HG03565 (cell line): ENCODE results near the gene MRPL10.

Source experiments
- ATAC-seq: cut with Tn5 transposase; IDR thresholded peaks from one replicate; pipeline ENCODE4 v1.9.1; 2021; ENCODE audit warnings: mild to moderate bottlenecking, moderate library complexity; ENCODE audit not compliant: unreplicated experiment

The MRPL10 gene

DNA sequence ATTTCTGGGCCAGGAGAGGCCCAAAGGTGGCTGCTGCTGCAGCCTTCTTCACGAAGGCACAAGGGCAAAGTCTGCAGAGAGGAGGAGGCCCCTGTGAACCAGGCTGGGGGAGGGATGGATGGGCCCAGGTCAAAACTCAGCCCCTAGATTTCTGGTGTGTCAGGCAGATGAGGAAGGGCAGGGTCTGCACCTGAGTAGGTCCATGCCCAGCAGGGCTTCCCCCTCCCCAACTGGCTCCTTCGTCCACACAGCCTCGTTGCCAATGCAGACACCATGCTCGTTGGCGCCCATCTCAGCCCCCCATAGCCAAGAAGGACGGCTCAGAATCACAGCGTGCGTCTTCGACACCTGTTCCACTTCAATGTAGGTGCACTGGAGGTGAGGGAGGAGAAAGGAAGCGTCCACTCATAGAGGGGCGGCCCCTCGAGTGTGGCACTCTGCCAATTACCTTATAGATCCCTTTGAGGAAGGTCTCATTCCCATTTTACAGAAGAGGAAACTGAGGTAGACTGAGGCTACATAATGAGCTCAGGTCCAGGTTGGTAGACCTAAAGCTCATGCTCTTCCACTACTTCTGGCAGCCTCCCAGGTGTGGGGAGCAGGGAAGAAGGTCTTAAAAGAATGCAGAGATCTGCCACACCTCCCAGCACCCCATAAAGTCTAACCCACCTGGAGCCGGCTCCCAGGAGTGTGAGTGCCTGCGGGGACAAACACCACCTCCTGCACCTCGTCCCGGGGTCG lies 8.8 kb upstream of the MRPL10 start:
- no peak for ATAC-seq

- ATAC-seq: no peak
These were observed 7.7 kb upstream of the MRPL10 start for GRCh38 chr17:47839071-47839470.

DNA sequence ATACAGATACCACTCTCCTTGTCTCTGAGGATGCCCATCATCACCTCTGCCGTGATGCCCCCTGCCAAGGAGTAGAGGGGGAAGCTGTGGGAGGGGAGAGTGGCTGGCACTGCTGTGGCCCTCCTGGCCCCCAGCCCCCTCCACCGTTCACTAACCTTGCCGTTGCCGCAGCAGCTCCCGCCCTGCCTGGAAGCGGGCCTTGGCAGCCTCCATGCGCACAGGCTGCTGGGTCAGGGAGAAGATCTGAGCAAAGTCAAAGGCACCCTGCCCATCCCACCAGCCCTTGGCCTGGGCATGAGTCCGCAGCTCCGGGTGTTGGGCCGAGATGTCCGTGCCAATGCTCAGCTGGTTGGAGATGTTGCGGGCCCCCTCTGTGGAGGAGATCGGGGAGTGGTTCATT lies 7.3 kb upstream of the MRPL10 start:
- ATAC-seq: no peak

DNA sequence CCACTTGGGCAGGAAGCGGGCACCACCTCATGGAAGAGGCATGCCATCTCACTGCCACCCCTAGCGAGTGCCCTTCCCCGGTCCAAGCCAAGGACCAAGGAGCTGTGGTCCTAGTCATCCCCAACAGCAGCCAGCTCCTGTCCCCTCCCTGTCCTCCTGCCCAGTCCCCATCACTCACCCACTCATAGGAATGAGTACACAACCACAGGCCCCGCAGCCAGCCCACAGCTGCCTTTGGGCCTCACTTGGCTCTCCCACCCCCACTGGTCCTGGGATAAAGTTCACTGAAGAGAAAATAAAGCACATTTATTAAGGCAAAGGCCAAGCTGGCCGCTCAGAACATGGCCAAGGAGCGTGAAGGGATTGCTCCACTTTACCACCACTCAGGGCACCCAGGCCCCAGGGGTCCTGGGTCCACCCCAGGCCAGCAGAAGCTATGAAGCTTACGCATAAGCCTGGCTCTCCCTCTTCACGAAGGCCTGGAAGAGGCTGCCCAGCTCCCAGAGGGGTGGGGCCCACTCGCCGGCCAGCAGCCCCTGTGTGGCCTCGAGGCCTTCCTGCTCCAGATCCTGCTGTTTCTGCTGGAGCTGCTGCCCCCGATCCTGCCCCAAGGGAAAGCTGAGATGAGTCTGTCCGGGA lies 6.2 kb upstream of the MRPL10 start:
- ATAC-seq: no peak

GRCh38 chr17:47836601-47837000 lies 5.3 kb upstream of the MRPL10 start:
- no peak for ATAC-seq

GRCh38 chr17:47834756-47835155 lies 3.4 kb upstream of the MRPL10 start:
- no peak for ATAC-seq

GRCh38 chr17:47831934-47832327 lies 590 bp upstream of the MRPL10 start:
- no peak for ATAC-seq

DNA sequence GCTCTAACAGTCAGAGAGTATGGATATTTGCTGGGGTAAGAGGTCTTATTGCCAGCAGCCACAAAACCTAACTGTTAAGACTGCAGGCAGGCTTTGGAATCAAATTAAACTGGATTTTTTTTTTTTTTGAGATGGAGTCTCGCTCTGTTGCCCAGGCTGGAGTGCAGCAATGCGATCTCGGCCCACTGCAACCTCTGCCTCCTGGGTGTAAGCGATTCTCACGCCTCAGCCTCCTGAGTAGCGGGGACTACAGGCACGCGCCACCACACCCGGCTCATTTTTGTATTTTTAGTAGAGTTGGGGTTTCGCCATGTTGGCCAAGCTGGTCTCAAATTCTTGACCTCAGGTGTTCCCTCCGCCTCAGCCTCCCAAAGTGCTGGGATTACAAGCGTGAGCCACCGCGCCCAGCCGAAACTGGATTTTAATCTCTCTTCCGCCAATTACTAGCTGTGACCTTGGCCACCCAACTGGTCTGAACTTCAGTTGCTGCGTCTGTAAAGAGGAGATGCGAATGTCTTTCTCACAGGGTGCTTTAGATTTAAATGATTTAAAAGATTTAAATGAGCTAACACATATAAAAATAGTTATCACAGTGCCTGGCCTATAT lies 842 bp downstream of the MRPL10 start:
- ATAC-seq: no peak

GRCh38 chr17:47829870-47830269 lies 1.5 kb downstream of the MRPL10 start:
- ATAC-seq: no peak

DNA sequence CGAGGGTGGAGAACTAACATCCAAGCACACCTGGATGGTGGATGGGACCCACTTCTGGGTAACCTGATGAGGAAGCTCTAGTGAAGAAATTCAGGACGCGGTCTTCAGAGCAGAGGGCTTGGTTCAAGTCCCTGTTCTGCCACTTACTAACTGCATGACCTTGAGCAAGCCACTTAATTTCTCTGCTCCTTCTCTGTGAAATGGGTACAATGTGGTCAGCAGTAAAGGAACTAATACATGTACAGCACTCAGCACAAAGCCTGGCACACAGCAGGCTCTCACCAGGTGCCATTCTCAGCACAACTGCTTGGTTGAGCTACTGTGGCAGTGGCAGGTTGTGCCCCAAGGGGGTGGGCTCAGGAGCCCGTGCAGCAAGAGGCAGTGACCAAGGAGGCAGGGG lies 7.8 kb downstream of the MRPL10 start:
- no peak for ATAC-seq

- no peak for ATAC-seq
These were observed 8.6 kb downstream of the MRPL10 start for GRCh38 chr17:47822785-47823184.

- peak; percentile 71 for ATAC-seq
These were observed 9.6 kb downstream of the MRPL10 start, which contains the start of gene OSBPL7 for GRCh38 chr17:47821424-47822391. OSBPL7 (minus strand) TSS chr17:47821794; CDS start chr17:47820278, 1,516 bp downstream.

- ATAC-seq: no peak
These were observed 10.3 kb downstream of the MRPL10 start for GRCh38 chr17:47821031-47821423.

- no peak for ATAC-seq
These were observed 11.1 kb downstream of the MRPL10 start for GRCh38 chr17:47820033-47820789.

- ATAC-seq: no peak
These were observed 11.9 kb downstream of the MRPL10 start for GRCh38 chr17:47819475-47819874.

- no peak for ATAC-seq
These were observed 13.2 kb downstream of the MRPL10 start for GRCh38 chr17:47818002-47818695.

GRCh38 chr17:47816947-47817346 lies 14.4 kb downstream of the MRPL10 start:
- ATAC-seq: no peak

- no peak for ATAC-seq
These were observed 15.1 kb downstream of the MRPL10 start for GRCh38 chr17:47816111-47816735.
